NCI-H2196 (cell line): ENCODE data around the gene MYO10.

ENCODE experiments used
- DNase-seq: peaks from one replicate; lab custom pipeline; 2025; ENCODE audit not compliant: unreplicated experiment; lab: John Stamatoyannopoulos, UW

The MYO10 gene

GRCh38 chr5:16943846-16944678 is 8.0 kb upstream of the MYO10 start:
- DNase-seq, result no peak

GRCh38 chr5:16937503-16938161 is 1.5 kb upstream of the MYO10 start:
- DNase-seq, result no peak

GRCh38 chr5:16936989-16937438 is 926 bp upstream of the MYO10 start:
- no peak for DNase-seq

GRCh38 chr5:16935231-16936149 is 598 bp downstream of the MYO10 start:
- DNase-seq, result no peak

GRCh38 chr5:16934677-16935153 is 1.4 kb downstream of the MYO10 start:
- no peak for DNase-seq

- no peak for DNase-seq
Observed at GRCh38 chr5:16934123-16934522, 2.0 kb downstream of the MYO10 start.

GRCh38 chr5:16933337-16933736 is 2.8 kb downstream of the MYO10 start:
- no peak for DNase-seq

GRCh38 chr5:16932401-16932800 is 3.7 kb downstream of the MYO10 start:
- no peak for DNase-seq

GRCh38 chr5:16931334-16932110 is 4.6 kb downstream of the MYO10 start:
- DNase-seq, result no peak

- no peak for DNase-seq
Observed at GRCh38 chr5:16930496-16930895, 5.6 kb downstream of the MYO10 start.

GRCh38 chr5:16929831-16930230 is 6.3 kb downstream of the MYO10 start:
- no peak for DNase-seq

- DNase-seq, result no peak
Observed at GRCh38 chr5:16929347-16929746, 6.7 kb downstream of the MYO10 start.

GRCh38 chr5:16927613-16928012 is 8.5 kb downstream of the MYO10 start:
- no peak for DNase-seq

GRCh38 chr5:16926417-16926816 is 9.7 kb downstream of the MYO10 start:
- no peak for DNase-seq

GRCh38 chr5:16924206-16924605 is 11.9 kb downstream of the MYO10 start:
- no peak for DNase-seq

GRCh38 chr5:16922430-16922829 is 13.7 kb downstream of the MYO10 start:
- no peak for DNase-seq

GRCh38 chr5:16921211-16921610 is 14.9 kb downstream of the MYO10 start:
- DNase-seq, result no peak

- no peak for DNase-seq
Observed at GRCh38 chr5:16920109-16920816, 15.8 kb downstream of the MYO10 start.

GRCh38 chr5:16918891-16919671 is 17.0 kb downstream of the MYO10 start:
- no peak for DNase-seq
